GM21526 (cell line): ENCODE results near the gene PAPPA.

Experiments used
- ATAC-seq: cut with Tn5 transposase; IDR thresholded peaks from one replicate; pipeline ENCODE4 v1.9.1; 2021; ENCODE audit warnings: moderate library complexity; ENCODE audit not compliant: unreplicated experiment, low FRiP score

Gene PAPPA

DNA sequence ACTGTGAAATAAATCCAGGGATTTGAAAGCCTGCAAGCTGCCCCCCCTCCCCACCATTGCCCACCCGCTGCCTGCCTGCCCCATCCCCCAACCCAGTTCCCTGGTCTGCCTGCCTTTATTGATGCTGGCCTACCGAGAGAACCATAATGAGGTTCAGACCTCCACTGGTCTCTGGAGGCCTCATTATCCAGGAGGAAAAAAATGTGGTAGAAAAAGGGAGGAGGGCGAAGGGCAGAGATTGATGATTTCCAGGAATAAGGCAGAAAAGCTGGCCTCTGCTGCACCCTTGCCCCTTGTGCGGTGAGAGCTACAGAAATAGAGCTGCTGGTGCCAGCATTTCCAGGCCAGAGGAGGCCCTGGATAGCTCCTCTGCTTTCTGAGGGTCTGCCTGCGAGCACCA, 216.1 kb downstream of the PAPPA start:
- ATAC-seq, result no peak

DNA sequence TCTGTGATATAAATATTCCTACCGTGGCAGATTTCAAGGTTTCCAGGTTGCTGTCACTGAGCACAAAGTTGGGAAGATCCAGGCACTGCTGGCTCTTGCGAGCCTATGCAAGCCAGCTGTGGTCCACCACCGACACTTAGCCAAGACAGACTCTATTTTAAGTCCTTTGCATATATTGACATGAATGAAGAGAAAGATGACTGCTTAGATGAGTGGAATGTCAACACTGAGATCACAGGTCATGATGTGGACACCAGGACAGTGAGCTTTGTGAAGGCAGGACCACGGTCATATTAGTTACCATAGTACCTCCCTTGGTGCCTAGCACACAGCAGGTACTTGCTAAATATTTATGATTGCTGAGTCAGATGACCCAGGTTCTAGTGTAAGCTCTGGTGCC, 217.0 kb downstream of the PAPPA start:
- no peak for ATAC-seq

DNA sequence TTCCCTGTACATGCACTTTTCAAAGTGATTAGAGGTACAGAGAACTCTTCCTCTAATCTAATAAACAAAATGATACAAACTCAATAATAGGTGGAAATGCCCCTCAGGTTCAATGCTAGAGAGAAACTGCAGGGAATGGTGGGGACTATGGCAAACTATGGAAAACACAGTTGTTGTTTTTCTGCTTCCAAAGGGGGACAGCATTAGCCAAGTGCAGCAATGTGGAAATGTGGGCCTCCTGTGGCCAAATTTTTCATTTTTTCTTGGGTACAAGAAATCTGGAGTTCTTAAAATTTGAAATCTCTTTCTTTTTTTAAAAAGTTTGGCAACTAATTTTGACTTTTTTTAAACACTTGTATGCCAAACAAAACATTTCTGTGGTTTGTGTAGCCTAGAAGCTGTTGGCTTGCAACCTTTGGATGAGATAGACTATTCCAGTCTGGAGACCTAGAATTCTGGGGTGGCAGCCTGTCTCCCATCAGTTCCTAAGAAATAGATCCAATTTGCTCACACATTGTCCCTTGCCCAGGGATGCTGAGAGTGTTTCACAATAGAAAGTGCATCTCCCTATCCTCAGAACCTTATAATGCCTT, 218.6 kb downstream of the PAPPA start:
- no peak for ATAC-seq

DNA sequence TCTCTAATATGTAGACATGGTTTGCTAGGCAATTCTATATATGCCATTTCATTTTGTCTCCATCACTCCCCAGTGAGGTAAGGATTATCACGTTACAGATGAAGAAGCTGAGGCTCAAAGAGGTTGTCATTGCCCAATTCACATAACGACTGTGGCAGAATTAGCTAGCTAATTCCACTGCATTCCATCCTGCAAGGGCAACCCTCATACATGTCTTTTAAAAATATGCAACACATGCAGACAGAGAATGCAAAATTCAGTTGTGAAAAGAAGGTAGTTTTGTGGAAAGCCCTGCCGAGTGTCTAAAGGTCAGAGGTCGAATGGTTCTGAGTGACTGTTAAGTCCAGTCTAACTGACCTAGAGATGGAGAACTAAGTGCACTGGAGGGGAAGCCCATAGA, 219.2 kb downstream of the PAPPA start:
- ATAC-seq, result no peak

DNA sequence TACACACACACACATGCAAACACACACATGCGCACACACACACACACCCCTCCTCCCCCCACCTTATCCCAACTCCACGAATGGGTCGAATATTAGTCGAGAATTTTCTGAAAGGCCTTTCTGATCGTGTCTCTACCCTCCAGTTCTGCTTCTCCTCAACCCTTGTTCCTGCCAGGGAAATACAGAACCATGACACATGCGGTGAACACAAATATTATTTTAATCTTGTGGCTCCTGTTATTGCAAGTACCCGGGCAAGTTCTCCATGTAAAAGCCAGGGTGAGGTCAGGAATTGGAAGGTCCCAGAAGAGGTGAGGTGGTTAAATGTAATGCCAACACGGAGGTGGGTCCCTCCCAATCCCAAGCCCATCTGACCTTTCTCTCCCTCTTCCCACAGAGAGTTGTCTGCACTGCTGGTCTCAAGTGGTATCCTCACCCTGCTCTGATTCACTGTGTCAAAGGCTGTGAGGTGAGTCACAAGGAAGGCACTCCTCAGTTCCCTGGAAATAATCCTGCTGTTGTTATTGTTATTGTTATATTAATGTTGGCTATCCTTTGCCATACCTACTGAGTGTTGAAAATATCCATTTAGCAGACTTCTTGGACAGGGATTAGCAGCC, 223.7 kb downstream of the PAPPA start:
- no peak for ATAC-seq

DNA sequence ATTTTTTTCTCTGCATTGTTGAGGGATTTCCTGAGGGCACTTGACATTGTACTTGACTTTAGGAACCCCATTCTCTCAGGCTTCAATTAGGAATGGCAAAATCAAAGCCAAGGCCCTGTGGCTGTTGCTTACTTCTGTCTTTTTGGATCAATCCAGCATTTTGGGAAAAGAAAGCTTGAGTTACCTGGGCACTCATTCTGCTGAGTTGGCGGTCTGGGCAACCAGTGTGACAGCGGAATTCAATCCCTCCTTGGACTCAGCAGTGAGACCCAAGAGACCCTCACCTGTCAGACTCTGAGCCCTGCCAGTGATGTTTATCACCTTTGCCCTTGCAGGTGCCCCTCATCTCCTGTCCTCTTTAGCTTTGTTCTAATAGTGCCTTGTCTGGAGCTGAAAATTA, 225.3 kb downstream of the PAPPA start:
- no peak for ATAC-seq

DNA sequence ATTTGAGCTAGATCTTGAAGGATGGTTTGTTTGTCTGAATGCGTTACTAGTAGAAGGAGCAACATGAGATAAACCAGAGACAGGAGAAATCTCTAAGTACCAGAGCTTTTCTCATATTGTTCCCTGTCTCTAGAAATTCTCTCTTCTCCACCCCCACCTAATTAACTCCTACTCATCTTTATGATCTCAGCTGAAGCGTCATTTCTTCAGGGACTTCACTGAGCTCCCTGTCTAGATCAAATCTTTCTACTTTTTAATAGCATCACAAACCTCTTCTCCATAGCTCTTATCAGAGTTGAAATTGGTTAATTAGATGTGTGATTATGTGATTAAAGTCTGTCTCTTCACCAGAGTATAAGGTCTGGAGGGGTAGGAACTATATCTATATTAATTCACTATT, 226.2 kb downstream of the PAPPA start:
- no peak for ATAC-seq

DNA sequence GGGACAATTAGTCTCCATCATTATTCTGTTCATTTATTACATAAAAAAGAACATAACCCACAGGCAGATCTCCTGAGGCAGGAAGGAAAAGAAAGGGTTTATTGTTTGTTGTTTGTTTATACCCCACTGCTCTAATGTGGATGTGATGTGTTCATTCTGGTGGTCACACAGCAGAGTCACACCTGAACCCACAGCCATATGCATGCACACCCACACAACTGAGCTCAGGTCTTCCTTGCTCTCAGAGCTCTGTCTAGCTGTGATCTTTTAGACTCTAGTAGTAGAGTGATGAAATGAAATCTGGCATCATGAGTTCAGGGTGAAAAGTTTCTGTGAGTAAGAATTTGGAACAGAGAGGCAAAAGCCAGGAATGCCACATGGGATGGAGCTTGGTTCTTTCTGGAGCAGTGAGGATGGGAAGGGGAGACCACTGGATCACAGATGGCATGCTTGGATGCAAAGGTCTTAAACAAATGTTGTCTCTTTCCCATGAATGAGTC, 227.0 kb downstream of the PAPPA start:
- no peak for ATAC-seq

DNA sequence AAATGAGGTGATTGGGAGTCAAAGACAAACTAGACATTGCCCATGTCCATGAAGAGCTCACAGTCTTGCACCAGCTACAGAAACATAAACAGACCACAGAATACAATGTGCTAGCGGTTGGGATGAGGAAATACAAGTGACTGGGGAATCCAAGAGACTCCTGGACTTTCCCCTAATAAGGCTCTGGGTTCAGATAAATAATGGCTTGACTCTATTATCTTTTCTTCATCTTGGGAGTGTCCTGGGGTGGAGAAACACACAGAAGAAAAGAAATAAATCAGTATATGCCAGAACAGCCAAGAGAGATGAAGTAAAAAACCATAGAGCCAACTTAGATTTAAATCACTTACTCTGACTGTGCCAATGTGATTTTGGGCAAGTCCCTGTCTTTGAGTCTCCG, 227.8 kb downstream of the PAPPA start:
- ATAC-seq, result no peak

DNA sequence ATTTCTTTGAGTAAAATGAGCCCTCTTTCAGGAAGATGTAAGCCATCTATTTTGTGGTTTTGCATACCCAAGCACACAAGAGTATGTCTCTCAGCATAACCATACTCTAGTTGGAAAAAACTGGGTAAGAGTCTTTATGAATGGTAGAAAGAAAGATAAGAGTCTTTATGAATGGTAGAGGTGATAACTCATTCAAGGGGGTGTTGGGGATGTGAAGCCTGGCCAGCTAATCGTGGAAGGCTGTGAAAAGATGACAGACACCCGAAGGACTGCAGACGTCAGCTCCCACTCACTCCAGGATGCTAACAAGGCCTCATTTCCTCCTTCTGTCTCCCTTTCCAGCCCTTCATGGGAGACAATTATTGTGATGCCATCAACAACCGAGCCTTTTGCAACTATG, 228.5 kb downstream of the PAPPA start:
- ATAC-seq, result no peak

DNA sequence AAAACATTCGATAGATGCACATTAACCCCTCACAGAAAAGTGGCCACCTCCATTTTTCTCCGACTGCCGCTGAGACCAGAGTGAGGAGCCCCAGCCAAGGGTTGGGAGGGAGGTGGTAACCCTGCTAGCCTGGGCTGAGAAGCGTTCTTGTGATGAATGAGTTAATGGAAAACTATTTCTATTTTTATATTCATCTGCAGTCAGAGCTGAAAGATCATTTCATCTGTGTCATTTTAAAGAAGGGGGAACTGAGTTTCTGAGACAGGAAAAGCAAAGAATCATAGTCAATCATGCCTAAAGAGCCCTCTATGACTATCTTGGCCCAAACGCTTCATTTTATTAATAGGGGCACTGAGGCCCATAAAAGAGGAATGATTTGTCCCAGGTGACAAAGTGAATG, 229.5 kb downstream of the PAPPA start:
- no peak for ATAC-seq

DNA sequence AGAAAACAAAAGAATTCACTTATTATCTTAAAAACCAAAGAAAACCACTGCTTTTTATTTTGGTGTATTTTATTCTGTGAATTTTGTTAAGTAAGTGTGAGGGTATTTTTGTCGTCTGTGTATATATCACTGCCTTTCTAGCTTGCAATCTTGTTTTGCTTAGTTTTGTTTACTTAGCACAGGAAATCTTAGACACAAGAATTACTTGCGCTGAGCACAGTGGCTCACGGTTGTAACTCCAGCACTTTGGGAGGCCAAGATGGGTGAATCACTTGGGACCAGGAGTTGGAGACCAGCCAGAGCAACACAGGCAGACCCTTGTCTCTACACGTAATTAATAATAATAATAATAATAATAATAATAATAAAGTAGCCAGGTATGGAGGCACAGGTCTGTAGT, 230.3 kb downstream of the PAPPA start:
- ATAC-seq, result no peak

DNA sequence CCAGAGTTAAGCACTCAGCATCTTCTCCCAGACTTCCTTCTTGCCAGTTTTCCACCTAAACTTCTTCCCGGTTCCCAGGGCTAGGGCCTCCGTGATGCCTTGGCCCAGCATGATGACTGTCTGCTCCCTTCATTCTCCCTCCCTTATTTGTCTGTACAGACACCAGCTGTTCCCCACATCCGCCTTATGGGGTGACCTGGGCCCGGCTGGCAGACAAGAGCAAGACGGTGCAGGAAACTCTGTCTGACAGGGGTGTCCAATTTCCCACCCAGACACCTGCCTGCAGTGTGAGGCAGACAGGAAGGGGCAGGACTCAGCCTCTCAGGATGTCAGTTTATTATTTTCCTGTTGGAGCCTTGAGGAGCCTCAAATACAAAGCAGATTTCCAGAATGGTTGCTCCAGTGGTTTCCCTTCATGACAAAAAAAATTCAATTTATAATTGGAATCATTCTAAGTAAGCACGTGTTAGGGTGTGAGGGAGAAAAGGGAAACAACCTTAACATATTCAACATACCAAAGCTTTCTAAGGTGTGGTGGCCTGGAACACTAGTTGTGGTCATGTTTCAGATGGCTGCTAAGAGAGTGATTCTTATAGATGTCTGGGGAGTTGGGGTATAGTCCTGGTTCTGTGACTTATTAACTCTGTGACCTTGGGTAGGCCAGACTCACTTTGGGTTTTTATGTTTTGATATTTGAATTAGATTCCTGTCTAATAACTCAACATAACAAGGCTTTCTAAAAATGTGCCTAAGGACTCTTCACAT, 234.5 kb downstream of the PAPPA start:
- ATAC-seq, result no peak

DNA sequence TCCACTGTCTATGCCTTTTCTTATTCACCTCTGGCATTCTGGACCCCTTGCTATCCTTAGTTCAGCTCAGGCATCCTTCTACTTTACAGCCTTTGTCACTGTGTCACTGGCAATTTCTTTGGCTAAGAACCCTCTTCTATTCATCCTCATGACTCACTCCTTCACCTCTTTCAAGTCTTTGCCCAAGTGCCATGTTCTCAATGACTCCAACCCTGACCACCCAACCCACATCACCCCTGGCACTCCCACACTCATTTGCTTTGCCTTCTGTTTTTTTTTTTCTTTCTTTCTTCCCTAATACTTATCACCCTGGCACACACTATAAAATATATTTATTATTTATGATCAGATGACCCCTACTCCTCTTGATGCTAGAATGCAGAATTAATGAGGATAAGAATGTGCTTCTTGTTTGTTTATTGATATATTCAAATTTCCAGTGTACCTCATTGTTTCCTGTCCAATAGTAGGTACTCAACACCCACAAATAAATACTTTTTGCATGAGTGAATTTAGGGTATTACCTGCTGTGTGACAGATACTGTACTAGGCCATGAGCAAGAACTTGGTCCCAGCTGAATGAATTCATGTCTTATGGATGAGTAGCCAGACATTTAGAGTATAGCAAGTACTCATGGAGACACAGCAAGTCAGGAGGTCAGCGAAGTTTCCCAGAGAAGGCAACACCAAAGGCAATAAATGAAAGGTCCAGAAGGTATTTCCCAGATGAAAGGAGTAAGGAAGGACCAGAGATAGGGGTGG, 236.1 kb downstream of the PAPPA start:
- ATAC-seq, result no peak

DNA sequence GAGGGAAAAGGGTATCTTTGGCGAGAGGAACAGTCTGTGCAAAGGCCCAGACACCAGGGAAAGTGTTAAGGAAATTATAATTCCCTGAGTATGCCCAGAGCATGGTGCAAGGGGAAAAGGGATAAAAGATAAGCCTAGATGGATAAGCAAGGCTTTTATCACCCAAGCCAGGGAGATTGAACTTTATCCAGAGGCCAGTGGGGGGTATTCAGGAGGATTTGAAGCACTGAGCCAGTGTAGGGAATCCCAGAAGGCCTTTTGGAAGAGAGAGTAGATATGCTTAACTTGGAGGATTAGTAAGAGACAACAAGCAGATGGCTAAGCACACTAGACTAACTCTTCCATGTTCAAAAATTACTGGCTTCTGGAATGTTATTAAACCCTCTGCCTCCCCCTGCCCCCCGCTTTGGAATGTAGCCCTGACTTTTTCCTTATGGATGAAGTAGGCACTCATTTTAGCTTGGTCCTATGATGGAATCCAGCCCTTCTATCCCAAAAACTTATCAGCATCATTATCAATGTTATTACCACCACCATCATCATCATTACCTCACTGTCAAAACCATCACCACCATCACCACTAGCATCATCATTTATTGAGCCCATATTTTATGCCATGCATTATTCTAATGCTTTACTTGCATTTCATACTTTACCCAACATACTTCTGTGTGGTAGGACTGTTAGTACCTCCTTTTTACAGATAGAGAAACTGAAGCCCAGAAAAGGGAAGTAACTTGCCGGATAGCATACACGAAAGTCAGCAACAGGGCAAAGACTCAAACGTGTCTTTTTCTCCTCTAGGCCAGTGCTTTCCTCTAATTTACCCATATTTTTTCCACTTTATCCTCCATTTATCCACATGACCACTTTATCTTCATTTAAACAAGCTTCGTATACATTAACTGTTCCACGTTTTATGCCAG, 237.0 kb downstream of the PAPPA start:
- ATAC-seq, result peak; percentile 87

DNA sequence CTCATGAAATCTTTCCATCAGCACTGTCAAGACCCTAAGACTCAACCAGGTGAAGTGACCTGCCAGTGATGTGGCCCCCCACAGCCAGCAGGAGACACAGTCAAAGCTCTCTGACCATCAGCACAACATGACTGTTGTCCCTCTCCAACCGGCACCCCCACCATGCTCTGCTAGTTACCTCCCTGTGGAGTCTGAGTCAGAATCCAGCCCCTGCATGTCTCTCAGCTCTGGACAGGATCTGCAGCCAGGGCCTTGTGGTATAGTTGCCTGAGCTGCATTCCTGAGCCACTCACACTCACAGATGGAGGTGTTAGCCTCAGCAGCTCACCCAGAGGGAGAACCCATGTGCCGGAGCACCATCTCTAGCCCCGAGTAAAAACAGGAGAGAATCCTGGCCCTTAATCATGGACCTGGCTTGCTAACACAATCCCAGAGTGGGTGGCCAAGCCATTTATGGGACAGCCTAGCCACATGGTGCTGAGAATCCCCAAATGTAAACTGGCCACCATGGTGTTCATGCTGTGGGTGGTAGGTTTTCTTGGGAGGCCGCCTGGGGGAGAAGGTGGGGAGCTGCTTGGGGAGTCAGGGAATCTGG, 237.8 kb downstream of the PAPPA start:
- ATAC-seq, result no peak

DNA sequence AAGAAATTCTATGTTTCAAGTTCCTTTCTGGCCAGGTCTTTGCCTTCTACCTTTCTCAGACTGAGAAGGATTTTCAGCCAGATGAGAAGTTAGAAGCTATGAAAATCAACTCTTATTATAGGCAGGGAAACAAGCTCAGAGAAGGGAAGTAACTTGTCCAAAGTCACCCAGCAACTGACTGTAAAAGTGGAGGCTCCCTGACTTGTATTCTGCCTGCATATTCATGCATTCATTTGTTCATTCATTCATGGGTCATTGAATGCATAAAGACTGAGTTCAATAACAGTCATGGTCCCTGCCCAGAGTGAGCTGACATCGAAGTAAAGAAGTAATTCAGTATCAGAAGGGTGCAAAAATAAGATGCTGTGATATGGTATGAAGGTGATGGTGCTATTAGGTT, 239.6 kb downstream of the PAPPA start:
- no peak for ATAC-seq

DNA sequence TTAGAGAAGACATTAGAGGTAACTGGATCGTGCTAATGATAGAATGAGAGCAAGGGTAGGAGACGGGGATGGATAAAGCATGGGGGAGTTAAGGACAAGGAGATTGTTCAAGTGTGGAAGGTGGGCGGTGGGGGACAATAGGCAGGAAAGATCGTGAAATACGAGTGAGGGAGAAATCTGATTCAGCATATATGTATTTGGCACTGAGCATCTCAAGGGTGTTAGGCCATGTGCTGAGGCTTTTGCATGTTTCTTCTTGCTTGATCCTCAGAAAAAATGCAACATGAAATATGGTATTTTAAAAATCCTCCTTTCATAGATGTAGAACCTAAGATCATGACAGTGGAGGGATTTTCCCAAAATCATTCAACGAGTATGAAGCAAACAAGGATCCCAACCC, 240.5 kb downstream of the PAPPA start:
- no peak for ATAC-seq

DNA sequence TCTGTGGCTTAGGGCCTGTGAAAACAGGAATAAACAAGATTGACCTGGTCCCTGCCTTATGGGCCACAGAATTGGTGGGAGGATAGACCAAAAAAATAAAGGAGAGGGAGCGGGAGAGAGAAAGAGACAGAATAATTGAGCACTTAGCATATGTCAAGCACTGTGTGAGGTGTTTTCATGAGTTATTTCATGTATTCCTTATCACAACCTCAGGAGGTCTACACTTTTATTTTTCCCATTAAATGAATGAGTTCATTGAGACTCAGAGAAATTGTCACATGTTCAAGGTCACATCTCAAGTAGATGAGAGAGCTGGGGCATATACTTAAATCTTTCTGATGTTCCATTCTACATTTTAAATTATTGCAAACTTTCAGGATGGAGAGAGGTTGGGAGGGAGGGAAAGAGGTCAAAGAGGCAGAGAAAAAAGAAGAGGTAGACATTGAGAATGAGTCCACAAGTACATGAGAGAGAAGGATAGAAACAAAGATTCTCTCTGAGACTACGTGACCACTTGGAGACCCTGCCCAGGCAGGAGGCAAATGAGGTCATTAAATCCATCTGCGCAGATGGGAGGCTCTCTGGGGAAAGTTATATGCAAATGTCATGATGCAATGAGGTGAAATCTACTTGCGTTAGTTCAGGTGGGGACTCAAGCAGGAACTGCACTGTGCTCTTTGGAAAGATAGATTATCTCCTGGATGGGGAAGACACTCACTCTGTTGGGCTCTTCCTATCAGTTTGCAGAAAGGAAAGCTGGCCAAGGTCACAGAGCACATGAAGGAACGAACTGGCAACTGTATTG, 241.5 kb downstream of the PAPPA start:
- no peak for ATAC-seq
